SK-N-SH treated with all-trans-retinoic acid at 6 μM for 48 hours (cell line): ENCODE results near the gene CBLN3.

Source experiments
- ATAC-seq: fragments of 200-7000 bp; cut with Tn5 transposase; 3 replicates; pipeline ENCODE4 v1.9.1; 2020; ENCODE audit warnings: mild to moderate bottlenecking, moderate library complexity
- ARNTL ChIP-seq: fragments of 450-650 bp; formaldehyde crosslinking; IDR thresholded peaks from 2 replicates; pipeline ENCODE4 v1.5.0; 2020; ENCODE audit warnings: low read depth, mild to moderate bottlenecking, moderate library complexity, borderline replicate concordance
- BACH2 ChIP-seq: fragments of 250-450 bp; sonication (Bioruptor Pico); IDR thresholded peaks from 2 replicates; pipeline ENCODE4 v1.9.0; 2021; ENCODE audit warnings: mild to moderate bottlenecking, borderline replicate concordance
- CSDC2 ChIP-seq: fragments of 250-450 bp; sonication (Bioruptor Pico); IDR thresholded peaks from 2 replicates; pipeline ENCODE4 v1.5.0; 2020; ENCODE audit warnings: mild to moderate bottlenecking, moderate library complexity
- CSRNP3 ChIP-seq: fragments of 250-450 bp; sonication (Bioruptor Pico); IDR thresholded peaks from 2 replicates; pipeline ENCODE4 v1.5.1; 2021; ENCODE audit warnings: mild to moderate bottlenecking, moderate library complexity
- ESRRG ChIP-seq: fragments of 250-450 bp; sonication (Bioruptor Pico); IDR thresholded peaks from 2 replicates; pipeline ENCODE4 v1.6.1; 2021; ENCODE audit warnings: mild to moderate bottlenecking
- GLIS3 ChIP-seq: fragments of 250-450 bp; sonication (Bioruptor Pico); IDR thresholded peaks from 2 replicates; pipeline ENCODE4 v1.5.0; 2020; ENCODE audit warnings: mild to moderate bottlenecking, moderate library complexity
- ISL1 ChIP-seq: fragments of 250-450 bp; sonication (Bioruptor Pico); IDR thresholded peaks from 2 replicates; pipeline ENCODE4 v2.1.2; 2022; ENCODE audit warnings: mild to moderate bottlenecking, moderate library complexity
- POU6F1 ChIP-seq: fragments of 250-450 bp; sonication (Bioruptor Pico); IDR thresholded peaks from 2 replicates; pipeline ENCODE4 v1.8.0; 2021; ENCODE audit warnings: low read depth, mild to moderate bottlenecking, moderate library complexity, borderline replicate concordance
- PPARA ChIP-seq: fragments of 250-450 bp; sonication (Bioruptor Pico); IDR thresholded peaks from 2 replicates; pipeline ENCODE4 v1.5.0; 2020; ENCODE audit warnings: mild to moderate bottlenecking, borderline replicate concordance
- RARB ChIP-seq: fragments of 250-450 bp; sonication (Bioruptor Pico); IDR thresholded peaks from 2 replicates; pipeline ENCODE4 v1.8.0; 2021; ENCODE audit warnings: mild to moderate bottlenecking, moderate library complexity
- SNAI2 ChIP-seq: fragments of 250-450 bp; sonication (Bioruptor Pico); IDR thresholded peaks from 2 replicates; pipeline ENCODE4 v1.5.0; 2020; ENCODE audit warnings: mild to moderate bottlenecking, moderate library complexity
- TCF4 ChIP-seq: fragments of 250-450 bp; sonication (Bioruptor Pico); IDR thresholded peaks from 2 replicates; pipeline ENCODE4 v1.8.0; 2021; ENCODE audit warnings: mild to moderate bottlenecking, moderate library complexity, borderline replicate concordance
- TOX ChIP-seq: fragments of 250-450 bp; sonication (Bioruptor Pico); IDR thresholded peaks from 2 replicates; pipeline ENCODE4 v1.8.0; 2021; ENCODE audit warnings: mild to moderate bottlenecking, moderate library complexity, borderline replicate concordance
- TSHZ2 ChIP-seq: fragments of 250-450 bp; sonication (Bioruptor Pico); IDR thresholded peaks from 2 replicates; pipeline ENCODE4 v1.5.0; 2020; ENCODE audit warnings: mild to moderate bottlenecking, moderate library complexity
- ZC3H10 ChIP-seq: fragments of 250-450 bp; sonication (Bioruptor Pico); IDR thresholded peaks from 2 replicates; pipeline ENCODE4 v1.5.1; 2021; ENCODE audit warnings: mild to moderate bottlenecking, moderate library complexity
- ZFP3 ChIP-seq: fragments of 250-450 bp; sonication (Bioruptor Pico); IDR thresholded peaks from 2 replicates; pipeline ENCODE4 v1.5.0; 2020; ENCODE audit warnings: mild to moderate bottlenecking, moderate library complexity
- ZFP30 ChIP-seq: fragments of 450-650 bp; formaldehyde crosslinking; IDR thresholded peaks from 2 replicates; pipeline ENCODE4 v1.5.0; 2022; ENCODE audit warnings: mild to moderate bottlenecking, moderate library complexity
- ZNF565 ChIP-seq: fragments of 450-650 bp; formaldehyde crosslinking; conservative IDR thresholded peaks from 2 replicates; pipeline ENCODE4 v1.5.0; 2020; ENCODE audit warnings: low read depth, mild to moderate bottlenecking, moderate library complexity
- ZNF70 ChIP-seq: fragments of 450-650 bp; formaldehyde crosslinking; IDR thresholded peaks from 2 replicates; pipeline ENCODE4 v1.5.0; 2020; ENCODE audit warnings: mild to moderate bottlenecking, moderate library complexity
- ZNF8 ChIP-seq: fragments of 450-650 bp; formaldehyde crosslinking; IDR thresholded peaks from 2 replicates; pipeline ENCODE4 v1.5.0; 2020; ENCODE audit warnings: mild to moderate bottlenecking, moderate library complexity
- TF ChIP-seq, protein P1 (sequence below): fragments of 250-450 bp; sonication (Bioruptor Pico); IDR thresholded peaks from 2 replicates; pipeline ENCODE4 v1.8.0; 2020; ENCODE audit warnings: mild to moderate bottlenecking, moderate library complexity, borderline replicate concordance

CBLN3 gene

GRCh38 chr14:24394275-24394674, 35.2 kb downstream of the CBLN3 start (continued):
- TF ChIP-seq TCF4 (CRISPR knock-in tag) (no peak), CSRNP3 (CRISPR knock-in tag) (no peak), ZFP3 (no peak), ZC3H10 (CRISPR knock-in tag) (no peak), CSDC2 (CRISPR knock-in tag) (no peak), BACH2 (CRISPR knock-in tag) (no peak)

- no peak for TF ChIP-seq ZFP3
- no peak for TF ChIP-seq GLIS3 (CRISPR knock-in tag)
- no peak for TF ChIP-seq PPARA (CRISPR knock-in tag)
- TF ChIP-seq RARB (CRISPR knock-in tag), result no peak
- TF ChIP-seq TCF4 (CRISPR knock-in tag), result no peak
- no peak for TF ChIP-seq BACH2 (CRISPR knock-in tag)
- no peak for TF ChIP-seq ARNTL (CRISPR knock-in tag)
- no peak for TF ChIP-seq TOX (CRISPR knock-in tag)
- no peak for TF ChIP-seq SNAI2 (CRISPR knock-in tag)
- TF ChIP-seq ESRRG (CRISPR knock-in tag), result no peak
- TF ChIP-seq CSRNP3 (CRISPR knock-in tag), result no peak
- no peak for TF ChIP-seq ZNF70 (CRISPR knock-in tag)
- no peak for TF ChIP-seq POU6F1
- no peak for TF ChIP-seq CSDC2 (CRISPR knock-in tag)
- TF ChIP-seq, protein P1, sequence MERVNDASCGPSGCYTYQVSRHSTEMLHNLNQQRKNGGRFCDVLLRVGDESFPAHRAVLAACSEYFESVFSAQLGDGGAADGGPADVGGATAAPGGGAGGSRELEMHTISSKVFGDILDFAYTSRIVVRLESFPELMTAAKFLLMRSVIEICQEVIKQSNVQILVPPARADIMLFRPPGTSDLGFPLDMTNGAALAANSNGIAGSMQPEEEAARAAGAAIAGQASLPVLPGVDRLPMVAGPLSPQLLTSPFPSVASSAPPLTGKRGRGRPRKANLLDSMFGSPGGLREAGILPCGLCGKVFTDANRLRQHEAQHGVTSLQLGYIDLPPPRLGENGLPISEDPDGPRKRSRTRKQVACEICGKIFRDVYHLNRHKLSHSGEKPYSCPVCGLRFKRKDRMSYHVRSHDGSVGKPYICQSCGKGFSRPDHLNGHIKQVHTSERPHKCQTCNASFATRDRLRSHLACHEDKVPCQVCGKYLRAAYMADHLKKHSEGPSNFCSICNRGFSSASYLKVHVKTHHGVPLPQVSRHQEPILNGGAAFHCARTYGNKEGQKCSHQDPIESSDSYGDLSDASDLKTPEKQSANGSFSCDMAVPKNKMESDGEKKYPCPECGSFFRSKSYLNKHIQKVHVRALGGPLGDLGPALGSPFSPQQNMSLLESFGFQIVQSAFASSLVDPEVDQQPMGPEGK (CRISPR knock-in tag), result no peak
- TF ChIP-seq ISL1 (CRISPR knock-in tag), result no peak
- TF ChIP-seq ZFP30 (CRISPR knock-in tag), result no peak
- TF ChIP-seq TSHZ2, result no peak
- peak; percentile 94 for ATAC-seq
Observed at GRCh38 chr14:24392325-24393091, 37.0 kb downstream of the CBLN3 start.

- no peak for ATAC-seq
- TF ChIP-seq ZNF8 (CRISPR knock-in tag), result no peak
- TF ChIP-seq POU6F1, result no peak
- no peak for TF ChIP-seq SNAI2 (CRISPR knock-in tag)
- no peak for TF ChIP-seq ISL1 (CRISPR knock-in tag)
- TF ChIP-seq BACH2 (CRISPR knock-in tag), result no peak
- TF ChIP-seq PPARA (CRISPR knock-in tag), result no peak
- no peak for TF ChIP-seq ESRRG (CRISPR knock-in tag)
- no peak for TF ChIP-seq ZNF565 (CRISPR knock-in tag)
- no peak for TF ChIP-seq ZFP3
Observed at GRCh38 chr14:24390701-24391468, 38.6 kb downstream of the CBLN3 start.
